GM21619 (cell line): ENCODE data around the gene RFTN1.
A peak's percentile ranks its signal among the peaks of the same experiment; 100 is the strongest.
"Not testable (repeated sequence)": the region's sequence is repeated elsewhere in the genome, so short reads cannot be mapped to it uniquely, and the experiment has no call there.

ENCODE experiments used
- ATAC-seq: cut with Tn5 transposase; IDR thresholded peaks from one replicate; pipeline ENCODE4 v1.9.1; 2021; ENCODE audit not compliant: unreplicated experiment

The RFTN1 gene

DNA sequence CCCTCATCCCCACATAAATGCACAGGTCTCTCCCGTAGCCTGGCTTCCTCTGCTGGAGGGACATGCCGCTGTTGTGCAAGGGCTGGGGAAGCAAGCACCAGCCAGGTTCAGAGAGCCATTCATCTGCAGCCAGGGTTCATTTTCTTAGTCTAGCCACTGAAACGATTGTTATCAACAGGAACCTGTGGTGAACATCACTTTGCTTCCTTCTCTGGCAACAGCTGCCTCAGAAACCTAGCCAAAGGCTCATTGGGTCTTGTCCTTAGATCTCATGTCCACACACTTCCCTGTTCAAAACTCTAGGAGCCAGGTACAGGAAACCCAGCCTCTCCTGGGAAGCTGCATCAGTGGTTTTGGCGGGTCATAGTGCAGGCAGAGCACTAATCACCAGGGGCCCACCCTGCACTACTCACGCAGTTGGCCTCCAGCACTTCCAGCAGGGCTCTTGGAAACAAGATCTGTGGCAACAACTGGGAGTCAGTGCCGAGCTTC is 201.5 kb downstream of the RFTN1 start:
- peak; percentile 61 for ATAC-seq

DNA sequence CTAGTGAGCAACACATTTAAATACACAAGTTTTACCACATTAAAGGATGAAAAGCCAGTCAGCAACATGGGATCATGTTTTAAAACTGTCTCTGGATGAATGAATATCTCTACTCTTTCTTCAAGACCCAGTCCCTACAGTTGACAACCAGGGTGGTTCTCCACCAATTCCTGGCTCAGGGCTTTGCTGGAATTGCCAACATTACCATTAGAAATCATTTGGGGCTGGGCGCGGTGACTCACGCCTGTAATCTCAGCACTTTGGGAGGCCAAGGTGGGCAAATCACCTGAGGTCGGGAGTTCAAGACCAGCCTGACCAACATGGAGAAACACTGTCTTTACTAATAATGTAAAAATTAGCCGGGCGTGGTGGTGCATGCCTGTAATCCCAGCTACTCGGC is 203.0 kb downstream of the RFTN1 start:
- ATAC-seq, result not testable (repeated sequence)

DNA sequence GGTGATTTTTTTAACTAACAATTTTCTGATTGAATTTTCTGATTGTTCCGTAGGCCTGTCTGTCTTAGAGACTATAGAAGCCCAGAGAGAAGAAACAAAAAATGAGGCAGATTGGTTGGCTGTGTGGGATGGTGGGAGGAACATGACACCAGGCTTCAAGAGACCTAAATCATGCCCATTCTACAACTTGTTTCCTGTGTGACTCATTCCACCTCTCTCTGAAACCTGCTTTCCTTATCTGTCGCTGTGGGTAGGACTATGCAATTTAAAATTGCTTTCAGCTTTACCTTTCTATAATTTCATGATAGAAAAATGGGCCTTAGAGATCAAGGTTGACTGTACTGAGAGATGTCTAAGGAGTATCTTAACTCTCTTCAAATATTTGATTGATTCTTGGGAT is 203.9 kb downstream of the RFTN1 start:
- peak; percentile 85 for ATAC-seq

DNA sequence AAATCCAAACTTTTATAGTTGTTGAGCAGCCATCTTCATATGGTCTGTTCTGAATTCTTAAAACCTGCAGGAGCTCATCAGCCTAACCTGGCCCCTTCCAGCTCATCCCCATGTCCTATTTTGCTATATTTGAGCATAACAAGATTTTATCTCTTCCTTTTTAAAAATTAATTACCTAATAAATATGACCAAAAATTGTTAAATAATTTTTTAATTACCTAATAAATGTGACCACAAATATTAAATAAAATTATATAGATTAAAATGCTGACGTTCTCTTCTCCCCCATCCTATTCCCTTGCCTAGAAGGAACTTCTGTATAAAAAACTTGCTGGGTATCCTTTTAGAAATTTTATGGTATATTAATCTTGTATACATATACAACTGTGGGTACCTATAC is 204.8 kb downstream of the RFTN1 start:
- ATAC-seq, result no peak

DNA sequence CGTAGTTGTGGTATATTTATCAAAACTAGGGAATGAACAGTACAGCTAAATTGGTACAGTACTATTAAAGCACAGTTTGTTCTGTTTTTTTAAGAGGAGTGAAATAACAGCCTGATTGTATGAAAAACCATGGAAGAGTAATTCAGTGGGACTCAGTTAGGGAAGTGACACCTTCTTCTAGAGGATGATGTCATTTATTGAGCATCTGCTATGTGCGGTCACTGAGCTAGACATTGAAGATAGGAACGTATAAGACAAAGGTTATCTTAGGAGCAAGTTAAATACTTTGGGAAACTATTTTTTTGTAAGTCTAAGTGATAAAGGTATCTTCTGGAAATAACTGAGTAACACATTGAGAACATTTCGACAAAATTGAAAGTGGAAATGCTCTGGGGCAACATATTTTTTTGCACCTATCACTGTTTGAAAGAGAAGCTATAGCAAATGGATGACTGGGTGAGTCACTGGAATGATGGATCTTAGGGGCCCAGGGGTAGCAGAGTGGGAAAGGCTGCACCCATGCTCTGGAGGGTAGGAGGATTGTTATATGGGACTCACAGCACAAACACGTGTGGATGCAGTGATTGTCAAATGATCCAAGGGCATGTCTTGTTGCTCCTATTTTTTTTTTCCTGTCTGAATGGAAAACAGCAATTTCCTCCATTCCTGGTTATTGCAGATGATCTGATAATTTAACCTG is 205.5 kb downstream of the RFTN1 start:
- ATAC-seq, result no peak

DNA sequence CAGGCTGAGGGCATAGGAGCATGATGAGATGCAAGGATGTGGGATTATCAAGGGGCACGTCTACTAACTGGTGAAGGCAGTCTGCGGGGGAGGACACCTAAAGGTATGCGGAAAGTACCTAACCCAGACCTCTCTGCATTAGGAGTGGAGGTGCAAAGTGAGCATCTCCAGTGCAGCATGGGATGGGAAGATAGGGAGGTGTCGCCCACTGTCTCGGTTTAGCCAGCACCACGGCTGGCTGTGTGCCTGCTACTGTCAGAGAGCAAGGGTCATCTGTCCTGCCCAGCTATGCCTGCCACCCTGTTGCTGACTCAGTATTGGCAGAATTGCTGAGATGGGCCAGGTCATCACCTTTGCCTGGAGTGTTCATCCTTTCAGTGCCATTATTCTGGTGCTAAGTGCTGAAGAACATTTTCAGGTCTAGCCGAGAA is 208.4 kb downstream of the RFTN1 start:
- ATAC-seq, result no peak

DNA sequence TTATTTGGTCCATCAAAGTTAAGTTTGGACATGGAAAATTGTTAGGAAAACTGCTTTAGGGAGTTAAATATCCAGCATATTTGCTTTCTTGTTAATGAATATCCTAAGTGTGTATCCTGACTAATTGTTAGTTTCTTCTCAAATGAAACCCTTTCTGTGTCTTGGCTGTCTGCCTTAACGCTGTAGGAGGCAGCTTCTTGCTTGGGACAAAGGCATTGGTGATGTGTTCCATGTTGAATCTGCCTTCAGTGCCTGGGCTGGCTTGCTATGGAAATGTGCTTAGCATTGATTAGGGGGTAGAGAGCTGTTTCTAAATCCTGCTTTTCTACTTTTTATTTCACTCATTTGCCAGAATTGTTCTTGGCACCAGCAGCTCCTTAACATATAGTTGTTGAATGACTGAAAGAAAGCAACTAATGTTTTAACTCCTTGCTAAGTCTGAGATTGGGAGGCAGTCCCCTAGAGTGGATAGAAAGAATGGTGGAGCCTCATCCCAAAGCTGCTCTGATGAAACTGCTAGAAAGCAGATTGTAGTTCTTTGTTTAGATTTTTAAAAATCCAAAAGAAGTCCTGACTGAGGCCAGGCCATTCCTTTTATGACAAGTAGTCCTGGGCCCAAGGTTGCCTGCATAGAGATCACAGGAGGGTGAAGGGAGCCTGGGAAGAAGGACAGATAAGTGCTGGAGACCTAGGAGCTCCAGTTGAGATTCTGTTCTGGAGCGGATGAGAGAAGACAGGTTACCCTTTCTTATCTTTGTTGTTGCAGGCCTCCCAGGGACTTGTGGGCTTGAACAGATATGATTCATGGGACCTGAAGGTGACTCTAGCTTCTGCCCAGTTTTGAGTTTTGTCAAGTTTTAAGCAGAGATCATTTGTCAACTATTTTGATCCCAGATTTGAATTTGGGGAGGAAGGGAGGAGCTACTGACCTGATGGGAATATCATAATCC is 209.2 kb downstream of the RFTN1 start:
- ATAC-seq, result no peak

DNA sequence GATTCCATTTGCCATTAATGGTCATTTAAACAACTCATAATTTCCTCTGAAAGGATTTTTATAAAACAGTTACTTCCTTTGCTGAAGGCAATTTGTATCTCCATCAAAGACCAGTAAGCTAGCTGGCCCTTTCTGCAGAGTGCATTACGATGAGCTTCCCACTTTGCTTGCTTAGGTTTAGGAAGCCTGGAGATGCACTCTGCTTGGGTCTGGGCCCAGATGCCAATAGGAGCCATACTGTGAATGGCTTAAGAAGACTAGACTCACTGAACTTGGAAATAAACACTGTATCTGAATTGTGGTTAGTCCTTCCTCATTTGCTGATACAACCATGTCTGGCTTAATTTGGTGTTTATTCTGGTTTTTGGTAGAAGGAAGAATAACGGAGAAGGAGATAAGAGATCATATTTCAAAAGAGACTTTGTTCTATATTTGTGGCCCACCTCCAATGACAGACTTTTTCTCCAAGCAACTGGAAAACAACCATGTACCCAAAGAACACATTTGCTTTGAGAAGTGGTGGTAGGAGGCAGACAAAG is 210.4 kb downstream of the RFTN1 start:
- ATAC-seq, result no peak

DNA sequence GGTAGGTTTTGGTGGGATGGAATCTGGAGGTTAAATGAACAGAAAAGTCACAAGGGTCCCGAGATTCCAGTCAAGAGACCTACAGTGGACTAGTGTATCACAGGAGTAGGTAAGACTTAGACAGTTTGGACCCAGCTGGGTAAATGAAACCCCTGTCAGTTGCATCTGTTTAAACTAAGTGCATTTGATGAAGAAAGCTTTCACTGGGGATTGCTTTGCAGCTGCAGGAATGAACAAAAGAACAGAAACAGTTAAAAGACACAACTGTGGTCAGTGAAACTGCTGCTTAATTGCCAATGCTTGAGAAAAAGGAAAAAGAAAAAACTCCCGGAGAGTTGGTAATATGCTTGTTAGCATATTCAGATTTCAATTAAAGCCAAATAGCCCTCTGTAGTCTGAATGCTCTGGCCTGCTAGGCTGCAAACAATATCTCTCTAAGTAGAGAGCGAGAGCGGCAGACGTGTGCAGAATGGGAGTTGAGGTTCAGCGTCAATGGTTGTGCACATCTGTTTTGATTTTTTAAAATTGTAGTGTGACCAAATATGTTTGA is 211.3 kb downstream of the RFTN1 start:
- ATAC-seq, result no peak

DNA sequence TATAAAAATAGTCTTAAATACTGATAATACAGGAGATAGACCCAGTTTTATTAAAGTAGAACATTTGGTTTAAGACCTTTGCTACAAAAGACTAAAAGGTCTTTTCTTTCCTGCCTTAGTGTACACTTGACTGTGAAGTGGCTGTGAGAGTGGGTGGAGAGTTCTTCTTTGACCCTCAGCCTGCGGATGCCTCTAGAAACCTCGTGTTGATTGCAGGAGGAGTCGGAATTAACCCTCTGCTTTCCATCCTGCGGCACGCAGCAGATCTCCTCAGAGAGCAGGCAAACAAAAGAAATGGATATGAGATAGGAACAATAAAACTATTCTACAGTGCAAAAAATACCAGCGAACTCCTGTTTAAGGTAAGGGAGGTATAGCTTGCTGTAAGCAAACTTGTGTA is 212.0 kb downstream of the RFTN1 start:
- no peak for ATAC-seq

DNA sequence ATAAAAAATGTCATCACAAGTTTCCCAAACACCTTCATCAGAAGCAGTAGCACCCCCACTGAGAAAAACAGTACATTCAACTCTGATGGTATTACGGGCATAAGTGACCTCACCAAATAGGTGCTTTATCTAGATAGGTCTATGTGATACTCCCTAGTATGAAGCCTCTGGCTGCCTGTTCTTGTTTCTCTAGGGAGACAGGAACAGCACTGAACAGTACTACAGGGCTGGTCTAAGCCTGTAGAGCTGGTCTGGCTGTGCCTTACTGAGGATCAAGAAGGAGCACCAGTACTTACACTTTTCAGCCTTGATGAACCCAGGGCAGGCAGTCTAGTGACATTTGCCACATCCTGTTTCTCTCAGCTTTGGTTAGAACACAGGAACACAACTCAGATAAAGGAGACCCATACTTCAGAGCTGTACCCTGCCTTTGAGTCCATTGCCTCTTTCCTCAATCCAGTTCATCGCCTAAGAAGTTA is 212.6 kb downstream of the RFTN1 start:
- peak; percentile 72 for ATAC-seq

DNA sequence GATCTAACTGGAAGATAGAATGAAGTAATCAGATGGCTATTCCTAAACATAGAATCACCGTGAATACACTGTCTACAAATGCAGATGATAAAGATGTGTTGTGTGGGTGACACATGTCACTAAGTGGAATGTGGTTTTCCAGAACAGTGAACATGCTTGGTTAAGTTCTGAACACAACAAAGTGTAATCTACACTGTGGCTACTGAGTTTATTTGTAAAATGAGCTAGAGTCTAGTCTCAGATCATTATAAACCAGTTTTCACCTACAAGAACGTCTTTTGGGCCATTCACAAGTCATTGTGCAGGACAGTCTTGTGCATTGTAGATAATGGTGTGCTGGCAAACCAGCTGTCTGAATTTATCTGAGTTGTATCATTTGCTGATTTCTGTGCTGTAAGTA is 213.2 kb downstream of the RFTN1 start:
- ATAC-seq, result no peak

DNA sequence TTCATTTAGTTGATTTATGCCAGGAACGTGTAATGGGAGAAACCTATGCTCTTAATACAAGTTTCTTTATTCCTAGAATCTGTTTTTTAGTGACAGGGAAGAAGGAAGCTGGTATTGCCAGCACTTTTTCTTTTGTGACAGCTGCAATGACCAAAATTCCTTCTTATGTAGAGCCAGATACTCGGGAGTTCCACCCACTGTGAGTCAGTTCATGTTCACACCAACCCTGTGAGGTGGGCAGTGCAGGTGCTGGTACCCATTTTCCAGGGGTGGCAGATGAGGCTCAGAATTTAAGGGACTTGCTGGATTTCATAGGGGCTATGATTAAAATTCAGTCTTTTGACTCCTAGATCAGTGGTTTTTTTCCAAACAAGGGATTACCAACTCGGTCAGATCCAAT is 213.8 kb downstream of the RFTN1 start:
- no peak for ATAC-seq

DNA sequence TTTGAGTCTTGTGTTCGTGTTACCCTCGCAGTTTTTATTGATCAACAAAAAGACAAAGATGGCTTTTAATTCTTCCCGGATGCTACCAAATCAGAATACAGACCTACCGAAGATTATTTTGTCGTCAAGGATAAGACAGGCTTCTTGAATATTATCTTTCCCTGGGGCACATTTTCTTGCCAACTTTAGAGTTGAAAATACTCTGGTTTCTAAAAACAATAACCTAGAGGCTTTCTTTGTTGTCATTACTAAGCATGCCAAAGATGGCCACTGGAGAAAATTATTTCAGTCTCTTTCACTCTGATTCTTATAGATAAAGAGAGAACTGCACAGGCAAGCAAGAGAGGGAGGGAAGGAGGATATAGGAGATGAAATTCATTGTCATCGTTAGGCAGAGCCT is 214.6 kb downstream of the RFTN1 start:
- ATAC-seq, result no peak

DNA sequence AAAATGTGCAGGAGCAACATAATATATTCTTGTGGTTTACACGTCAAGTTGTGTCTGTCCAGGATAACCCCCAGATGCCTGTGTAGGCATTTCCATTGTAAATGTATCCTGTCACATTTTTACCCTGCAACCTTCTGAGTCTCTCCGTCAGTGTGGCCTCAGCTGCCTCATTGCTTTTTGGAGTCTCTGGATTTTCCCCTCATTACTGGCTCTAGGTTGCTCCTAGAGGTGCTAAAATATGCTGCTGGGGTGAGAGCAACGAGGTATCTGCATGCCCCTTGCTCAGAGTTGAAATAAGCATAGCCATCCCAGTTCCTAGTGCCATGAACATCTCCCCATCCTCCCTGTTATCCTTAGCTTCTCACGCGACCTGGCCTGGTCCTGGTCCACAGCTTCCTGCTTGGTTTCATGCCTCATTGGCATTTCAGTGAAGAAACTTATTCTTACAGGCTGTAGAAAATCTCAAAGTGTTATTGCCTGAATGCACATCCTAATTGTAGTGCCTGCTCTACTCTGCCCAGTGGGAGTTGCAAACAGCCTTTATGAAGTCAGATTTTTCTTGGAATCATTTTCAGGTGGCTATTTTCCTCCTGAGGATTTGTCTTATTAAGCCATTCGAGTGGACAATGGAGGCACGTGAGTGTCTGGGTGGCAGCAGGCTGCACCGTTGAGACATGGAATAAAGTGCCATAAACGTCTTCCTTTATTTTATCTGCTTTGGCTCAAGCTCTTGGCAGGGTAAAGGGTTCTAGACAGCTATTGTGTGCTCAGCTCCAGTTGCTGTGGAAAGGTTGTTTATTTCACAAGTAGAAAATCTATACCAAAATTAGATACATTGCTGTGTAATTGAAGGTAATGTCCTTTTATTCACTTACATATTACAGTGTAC is 215.3 kb downstream of the RFTN1 start:
- ATAC-seq, result no peak

DNA sequence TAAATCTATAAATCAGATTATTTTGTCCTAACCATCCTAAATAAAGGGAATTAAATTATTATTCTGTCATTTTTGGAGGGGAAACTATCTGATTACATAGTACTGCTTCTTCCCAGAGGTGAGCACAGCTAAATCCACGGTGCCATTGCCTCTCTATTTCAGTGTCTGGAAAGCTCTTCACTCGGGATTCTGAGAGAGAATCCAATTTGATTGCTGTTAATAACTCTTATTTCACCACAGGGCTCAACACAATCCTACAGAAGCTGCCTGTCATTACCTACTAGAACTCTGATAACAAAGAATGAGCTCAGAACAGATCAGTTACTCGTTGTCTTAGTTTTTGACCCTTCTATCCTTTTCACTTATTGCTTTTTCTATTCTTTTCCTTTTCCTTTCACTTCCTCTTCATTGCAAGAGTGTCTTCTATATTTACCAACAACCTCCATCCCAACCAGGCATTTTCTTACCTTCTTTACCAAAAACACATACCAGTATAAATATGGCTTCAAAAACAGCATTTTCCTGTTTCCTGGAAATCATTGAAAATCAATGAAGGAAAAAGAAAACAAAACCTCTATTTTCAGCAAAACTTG is 218.1 kb downstream of the RFTN1 start:
- no peak for ATAC-seq

DNA sequence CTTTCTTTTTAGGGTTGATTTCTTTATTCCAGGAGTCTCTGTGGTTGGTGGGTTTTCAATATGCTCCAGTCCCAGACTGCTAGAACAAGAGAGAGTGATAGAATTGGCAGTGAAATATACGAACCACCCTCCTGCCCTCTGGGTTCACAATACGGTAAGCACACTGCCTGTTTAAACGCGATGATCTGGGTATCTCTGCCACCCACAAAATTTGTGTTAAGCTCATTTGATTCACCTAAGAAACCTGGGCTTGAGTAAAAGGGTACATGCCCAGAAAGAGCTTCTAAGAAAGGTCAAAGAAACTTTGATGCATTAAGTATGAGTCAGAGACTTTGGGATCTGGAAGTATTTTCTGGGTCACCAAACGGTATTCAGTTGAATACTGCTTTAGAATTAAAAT is 218.7 kb downstream of the RFTN1 start:
- no peak for ATAC-seq

DNA sequence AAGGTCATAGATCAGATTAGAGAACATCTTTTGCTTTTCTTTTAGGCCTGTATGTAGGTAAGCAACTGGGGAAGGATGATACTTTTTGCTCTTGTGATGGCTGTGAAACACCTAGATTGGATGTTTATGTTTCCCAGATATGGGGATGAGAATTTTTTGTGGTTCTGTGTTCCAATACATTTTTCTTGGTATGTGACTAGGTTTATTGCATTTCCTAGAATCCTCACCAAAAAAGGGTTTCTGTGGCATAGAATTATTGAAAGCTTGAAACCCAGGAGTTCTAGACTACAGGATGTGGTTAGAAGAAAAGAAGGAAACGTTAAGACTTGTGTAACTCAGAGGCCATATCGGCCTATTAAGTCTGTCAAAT is 222.7 kb downstream of the RFTN1 start:
- ATAC-seq, result no peak

DNA sequence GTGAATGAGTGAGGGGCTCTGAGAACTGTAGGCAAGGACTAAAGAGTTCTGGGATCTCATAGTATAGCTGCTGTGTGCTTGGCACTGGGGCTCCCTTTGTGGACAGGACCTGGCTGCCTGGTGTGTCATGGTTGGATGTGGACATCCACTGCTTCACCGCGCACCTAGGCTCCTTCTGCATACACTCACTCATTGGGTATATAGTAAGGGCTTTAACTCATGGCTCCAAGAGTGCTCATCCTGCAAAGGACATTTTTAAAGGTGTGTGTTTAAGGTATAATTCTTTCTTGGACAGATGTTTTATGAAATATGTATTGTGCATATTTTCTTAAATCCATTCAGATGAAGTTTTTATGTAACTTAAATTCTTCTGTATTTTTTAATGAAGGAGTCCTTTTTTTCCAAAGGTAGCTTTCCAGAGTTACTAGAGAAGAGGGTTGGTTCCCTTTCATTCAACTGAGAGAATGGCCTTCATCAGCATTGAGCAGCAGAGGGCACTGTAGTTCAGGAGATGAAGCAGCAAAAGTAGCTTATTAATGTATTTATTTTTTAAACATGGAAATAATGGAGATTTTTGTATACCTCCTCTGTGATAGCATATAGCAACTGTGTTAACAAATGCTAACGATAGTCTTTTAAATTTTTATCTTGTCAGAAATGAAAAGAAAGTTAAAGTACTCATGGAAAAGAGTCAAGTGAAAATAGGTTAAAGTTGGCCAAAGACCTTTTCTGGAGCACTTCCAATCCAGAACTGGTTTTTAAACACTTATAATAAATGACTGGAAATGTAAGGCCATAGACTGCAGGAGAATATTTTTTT is 223.3 kb downstream of the RFTN1 start:
- ATAC-seq, result no peak
